GM12892 (cell line): ENCODE measurements around the gene SLC24A3.

Source experiments
- POLR2A ChIP-seq: IDR thresholded peaks from 2 replicates; pipeline ENCODE4 v1.6.1; 2011; ENCODE audit warnings: low read depth, low read length, control low read depth
- POLR2AphosphoS5 ChIP-seq: IDR thresholded peaks from 2 replicates; pipeline ENCODE4 v1.6.1; 2011; ENCODE audit warnings: low read depth, low read length, control low read depth
- TAF1 ChIP-seq: IDR thresholded peaks from 2 replicates; pipeline ENCODE4 v1.6.1; 2011; ENCODE audit warnings: low read depth, mild to moderate bottlenecking, control low read depth, low read length, borderline replicate concordance

- TF ChIP-seq POLR2A (no peak), POLR2AphosphoS5 (no peak), TAF1 (no peak)
These were observed 502.1 kb downstream of the SLC24A3 start for GRCh38 chr20:19714579-19714840.
